Superior temporal gyrus (tissue), 1 donor: Measurements from ENCODE around the gene TSPAN4.
A peak's percentile ranks its signal among the peaks of the same experiment; 100 is the strongest.

Source experiments
- DNase-seq: peaks from one replicate; pipeline ENCODE4 v3.0.0-alpha.2; 2016; ENCODE audit errors: extremely low spot score

Gene TSPAN4

DNA sequence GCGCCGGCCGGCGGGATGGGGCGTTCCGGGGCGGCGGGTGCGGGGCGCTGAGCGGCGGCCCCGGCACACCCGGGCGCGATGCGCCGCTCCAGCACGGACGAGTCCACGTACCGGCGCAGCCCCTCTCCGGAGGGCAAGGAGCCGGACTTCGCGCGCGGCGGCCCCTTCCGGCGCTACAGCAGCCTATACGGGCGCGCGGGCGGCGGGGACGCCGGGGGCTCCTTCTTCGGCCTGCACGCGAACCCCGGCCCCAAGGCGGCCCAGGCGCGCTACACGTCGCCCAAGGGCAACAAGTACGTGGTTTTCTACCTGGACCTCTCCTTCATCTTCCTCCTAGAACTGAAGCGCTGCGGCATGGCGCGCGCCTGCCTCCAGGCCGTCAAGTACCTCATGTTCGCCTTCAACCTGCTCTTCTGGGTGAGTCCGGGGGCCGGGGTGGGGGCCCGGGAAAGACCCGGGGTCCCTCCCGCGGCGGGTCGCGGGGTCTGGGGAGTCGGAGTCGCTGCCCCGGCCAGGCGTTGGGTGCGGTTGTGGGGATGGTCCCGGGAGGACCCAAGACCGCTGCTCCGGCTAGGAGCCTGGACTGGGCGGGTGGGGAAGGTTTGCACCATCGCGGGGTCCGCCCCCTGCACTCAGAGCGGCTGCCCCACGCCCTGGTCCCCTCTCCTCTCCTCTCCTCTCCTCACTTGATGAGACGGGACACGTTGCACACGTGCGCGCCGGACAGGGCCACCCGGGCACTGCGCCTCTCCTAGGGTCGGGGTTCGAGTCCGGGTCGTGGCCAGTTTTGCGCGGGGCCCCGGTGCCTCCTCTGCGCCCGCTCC, 7.5 kb downstream of the TSPAN4 start:
- DNase-seq = no peak

DNA sequence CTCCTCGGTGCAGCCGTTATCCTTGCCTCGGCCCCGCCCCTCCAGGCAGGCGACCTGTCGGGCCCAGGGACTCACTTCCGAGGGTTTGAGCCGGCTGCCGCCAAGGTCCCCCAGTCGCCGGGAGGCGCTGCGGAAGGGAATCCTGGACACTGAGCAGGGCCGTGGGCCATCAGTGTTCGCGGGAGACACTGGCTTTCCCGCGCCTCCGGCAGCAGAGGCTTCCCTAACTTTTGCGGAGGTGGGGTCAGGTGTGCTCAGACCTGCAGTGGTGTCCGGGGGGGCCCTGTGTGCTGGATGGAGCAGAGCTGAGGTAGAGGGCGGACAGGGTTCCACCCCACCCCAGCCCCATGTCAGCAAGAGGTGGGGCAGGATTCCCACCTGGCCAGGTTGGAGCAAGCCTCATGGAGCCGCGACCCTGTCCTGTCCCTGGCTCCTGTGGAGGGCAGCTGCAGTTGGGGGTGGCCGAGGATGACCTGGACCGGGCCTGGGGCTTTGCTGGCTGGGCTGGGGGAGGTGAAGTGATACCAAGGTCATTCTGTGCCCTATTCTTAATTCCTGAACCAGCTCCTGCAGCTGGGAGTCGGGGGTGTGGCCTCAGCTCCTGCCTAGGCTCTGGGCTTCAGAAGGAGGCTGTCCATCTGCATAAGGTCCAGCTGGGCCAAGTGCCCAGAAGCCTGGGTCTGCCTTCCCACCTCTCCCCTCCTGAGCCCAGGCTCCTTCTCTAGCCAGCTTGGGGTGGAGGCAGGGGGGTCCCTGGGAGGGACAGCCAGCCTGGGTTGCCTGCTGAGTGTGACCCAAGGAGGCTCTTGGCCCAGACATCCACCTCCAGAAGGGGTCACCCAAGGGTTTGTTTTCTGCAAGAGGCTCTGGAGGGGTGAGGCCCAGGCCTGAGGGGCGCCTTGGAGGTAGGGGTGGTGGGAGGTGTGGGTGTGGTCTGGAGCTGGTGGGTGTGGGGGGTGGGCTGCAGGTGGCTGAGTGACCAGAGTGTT, 8.4 kb downstream of the TSPAN4 start:
- no peak for DNase-seq

DNA sequence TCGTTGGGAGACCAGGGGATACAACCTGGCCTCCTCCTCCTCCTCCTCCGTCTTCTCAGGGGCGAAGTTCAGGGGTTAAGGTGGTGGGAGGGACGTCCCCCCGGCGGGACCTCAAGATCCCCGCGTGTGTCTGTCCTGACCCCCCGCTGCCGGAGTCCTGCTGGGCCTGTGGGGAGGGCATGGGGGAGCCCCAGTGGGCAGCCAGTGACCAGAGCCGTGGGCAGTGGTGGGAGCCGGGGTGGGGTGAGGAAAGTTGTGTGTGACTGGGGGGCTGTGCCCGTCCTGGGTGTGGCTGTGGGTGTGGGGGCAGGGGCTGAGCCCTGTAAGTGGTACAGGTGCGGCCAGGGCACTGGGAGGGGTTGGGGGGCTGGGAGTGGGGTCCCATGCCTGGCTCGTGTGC, 10.1 kb downstream of the TSPAN4 start:
- DNase-seq = no peak

DNA sequence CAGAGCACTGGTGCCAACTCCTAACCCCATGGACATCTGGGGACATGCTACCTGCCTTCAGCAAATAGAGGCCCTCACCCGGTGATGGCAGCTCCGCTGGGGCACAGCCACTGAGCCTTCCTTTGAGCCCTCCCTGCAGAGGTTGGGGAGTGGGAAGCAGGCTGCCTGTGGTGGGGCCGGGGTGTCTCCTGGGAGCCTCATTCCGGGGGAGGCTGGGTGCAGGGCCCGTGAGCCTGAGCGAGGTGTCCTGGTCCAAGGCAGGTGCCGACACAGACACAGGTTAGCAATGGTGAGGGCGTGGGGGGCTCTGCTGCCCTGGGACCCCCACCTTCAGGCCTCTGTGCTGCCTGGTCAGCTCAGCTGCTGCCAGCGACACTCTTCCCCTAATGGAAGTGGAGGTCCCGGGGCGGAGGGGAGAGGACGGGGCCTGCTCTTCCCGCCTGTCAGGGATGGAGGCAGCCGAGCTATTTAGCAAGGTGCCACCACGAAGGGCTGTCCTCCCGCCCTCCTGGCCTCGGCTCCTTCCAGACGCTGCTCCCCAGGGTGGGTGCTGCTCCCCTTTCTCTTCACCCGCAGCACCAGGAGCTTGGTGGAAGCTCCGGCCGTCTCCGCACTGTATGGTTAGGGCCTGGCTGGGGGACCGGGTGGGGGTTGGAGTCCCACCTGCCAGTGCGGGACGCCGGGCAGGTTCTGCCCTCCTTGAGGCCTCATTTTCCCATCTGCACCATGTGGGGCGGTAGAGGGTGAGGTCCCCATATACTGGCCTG, 11.2 kb downstream of the TSPAN4 start:
- no peak for DNase-seq

DNA sequence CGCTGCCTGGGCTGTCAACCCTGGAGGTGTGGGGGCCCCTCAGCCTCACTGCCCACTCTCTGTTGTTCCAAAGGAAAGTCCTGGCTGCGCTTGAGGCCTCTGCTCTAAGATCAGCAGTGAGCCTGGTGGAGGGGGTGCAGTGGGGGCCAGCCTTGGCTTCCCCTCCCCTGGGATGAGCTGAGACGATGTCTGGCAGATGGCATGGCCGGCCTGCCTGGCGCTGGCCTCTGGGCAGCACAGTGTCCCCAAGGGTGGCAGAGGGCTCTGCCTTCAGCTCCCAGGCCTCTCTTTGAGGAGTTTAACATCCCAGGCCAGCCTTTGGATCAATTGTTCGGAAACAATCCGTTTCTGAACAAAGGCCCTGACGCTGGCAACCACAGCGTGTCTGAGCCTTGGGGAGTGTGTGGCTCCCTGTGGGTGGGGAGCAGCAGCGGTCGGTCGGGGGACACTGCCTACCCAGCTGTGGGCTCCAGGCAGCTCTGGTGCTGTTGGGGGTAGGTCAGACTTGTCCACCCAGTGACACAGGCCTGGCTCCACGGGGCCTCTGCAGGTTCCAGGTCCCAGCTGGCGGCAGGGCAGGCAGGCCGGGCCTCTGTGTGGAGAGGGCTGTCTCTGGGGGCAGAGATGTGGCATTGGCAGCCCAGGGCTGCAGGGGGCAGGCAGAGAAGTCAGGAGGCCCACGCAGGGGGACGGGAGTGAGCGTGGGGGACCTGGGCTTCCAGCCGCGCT, 12.1 kb downstream of the TSPAN4 start:
- no peak for DNase-seq

DNA sequence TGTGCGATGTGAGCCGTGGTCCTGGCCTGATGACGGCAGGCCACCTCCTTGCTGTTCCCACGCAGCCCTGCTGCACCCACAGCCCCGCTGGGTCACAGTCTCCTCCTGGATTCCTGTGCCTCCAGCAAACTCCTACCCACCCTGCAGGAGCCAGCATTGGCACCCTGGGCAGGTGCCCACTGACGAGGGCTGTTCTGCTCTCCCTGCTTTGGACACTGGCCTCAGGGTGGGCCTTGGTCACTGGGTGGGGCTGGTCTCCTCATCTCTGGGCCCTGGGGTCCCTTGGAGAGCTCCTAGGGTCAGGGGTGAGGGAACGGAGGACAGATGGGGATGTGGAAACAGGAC, 12.7 kb downstream of the TSPAN4 start:
- DNase-seq = no peak

DNA sequence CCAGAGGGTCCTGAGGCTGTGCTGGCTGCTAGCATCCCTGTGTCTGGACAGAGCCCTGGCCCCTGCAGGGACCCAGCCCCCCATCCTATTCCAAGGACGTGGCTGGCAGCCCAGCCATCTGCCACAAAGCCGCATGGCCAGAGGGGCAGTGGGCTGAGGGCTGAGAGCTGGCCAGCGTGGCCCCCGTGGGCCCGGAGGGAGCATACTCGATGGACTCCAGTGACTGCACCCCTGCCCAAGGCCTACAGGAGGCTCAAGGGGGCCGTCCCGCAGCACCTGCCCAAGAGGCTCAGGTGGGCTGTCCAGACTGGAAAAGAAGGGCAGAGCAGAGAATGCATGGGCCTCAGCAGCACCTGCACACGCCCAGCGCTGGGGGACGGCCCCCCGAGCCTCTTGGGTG, 13.1 kb downstream of the TSPAN4 start:
- no peak for DNase-seq

DNA sequence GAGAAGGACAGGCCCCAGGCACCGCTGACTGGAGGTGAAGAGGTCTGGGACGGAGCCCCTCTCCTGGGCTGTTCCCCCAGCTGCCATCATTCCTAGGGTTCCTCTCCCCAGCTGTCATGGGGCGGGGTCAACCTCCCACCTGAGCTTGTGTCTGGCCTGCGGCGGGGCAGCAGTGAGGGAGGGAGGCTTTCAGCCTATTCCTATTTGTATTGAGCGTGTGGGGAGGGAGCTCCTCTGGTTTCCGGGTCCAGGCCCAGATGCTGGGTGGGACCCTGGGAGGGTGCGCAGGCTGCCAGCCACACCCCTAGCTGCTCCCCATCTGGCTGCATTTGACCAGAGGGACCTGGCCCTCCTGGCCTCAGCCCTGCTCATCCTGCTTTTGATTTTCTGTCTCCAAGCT, 13.7 kb downstream of the TSPAN4 start:
- DNase-seq = no peak

DNA sequence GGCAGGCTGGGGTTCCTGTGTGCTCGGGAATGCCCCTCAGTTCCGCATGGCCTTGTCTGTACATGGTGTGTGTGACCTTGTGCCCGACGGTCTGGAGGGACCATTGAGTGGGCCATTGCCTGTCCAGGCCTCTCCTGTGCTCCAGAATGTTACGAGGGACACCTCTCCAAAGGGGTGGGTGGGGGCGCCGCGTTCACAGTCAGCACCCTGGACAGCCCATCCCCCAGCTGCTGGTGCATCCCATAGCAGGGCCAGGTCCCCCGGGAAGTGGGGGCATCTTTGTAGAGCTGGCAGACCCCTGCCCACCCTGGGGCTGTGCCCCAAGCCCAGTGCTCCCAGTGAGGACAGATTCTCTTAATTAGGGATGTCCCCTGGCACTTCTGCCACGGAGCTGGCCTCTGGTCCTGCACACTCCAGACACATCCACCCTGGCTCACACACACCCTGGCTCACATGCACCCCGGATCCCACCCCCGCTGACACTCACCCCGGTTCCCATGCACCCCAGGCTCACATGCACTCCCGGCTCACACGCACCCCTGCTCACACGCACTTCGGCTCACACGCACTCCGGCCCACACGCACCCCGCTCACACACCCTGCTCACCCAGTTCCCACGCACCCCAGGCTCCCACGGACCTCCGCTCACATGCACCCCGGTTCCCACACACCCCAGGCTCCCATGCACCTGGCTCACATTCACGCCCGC, 15.6 kb downstream of the TSPAN4 start:
- DNase-seq = no peak

DNA sequence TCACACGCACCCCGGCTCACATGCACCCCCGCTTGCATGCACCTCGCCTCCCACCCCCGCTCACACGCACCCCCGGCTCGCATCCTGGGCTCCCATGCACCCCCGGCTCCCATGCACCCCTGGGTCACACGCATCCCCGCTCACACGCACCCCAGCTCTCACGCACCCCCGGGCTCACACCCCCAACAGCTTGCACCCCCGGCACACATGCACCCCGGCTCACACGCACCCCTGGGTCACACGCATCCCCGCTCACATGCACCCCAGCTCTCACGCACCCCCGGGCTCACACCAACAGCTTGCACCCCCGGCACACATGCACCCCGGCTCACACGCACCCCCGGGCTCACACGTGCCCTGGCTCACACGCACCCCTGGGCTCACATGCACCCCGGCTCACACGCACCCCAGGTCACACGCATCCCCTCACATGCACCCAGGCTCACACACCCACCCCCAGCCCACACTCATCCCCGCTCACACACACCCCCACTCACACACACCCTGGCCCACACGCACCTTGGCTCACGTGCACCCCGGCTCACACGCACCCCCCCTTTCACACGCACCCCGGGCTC, 16.2 kb downstream of the TSPAN4 start:
- DNase-seq = no peak

DNA sequence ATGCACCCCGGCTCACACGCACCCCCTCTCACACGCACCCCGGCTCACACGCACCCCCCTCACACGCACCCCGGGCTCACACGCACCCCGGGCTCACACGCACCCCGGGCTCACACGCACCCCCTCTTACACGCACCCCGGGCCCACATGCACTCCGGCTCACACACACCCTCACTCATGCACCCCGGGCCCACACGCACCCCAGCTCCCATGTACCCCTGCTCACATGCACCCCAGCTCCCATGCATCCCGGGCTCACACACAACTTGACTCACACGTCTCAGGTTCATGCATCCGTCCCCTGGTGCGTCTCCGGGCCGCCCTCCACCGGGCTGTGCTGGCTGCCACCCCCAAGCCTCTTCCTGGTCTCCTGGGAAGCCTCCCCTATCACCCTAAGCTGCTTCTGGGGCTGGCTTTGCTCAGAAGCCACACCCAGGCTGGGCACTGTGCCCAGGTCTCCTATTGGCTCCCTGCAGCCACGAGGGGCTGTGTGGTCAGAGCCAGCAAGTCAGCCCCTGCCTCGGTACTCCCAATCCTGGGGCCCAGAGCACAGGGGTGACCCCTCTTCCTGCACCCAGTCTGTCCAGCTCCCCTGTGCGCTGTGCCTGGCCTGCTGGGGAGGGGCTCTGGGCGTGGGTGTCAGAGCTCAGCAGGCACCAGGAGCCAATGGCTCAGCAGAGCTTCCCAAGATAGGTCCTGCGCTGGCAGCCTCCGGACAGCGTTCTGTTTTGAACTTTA, 16.9 kb downstream of the TSPAN4 start:
- peak; percentile 79 for DNase-seq

DNA sequence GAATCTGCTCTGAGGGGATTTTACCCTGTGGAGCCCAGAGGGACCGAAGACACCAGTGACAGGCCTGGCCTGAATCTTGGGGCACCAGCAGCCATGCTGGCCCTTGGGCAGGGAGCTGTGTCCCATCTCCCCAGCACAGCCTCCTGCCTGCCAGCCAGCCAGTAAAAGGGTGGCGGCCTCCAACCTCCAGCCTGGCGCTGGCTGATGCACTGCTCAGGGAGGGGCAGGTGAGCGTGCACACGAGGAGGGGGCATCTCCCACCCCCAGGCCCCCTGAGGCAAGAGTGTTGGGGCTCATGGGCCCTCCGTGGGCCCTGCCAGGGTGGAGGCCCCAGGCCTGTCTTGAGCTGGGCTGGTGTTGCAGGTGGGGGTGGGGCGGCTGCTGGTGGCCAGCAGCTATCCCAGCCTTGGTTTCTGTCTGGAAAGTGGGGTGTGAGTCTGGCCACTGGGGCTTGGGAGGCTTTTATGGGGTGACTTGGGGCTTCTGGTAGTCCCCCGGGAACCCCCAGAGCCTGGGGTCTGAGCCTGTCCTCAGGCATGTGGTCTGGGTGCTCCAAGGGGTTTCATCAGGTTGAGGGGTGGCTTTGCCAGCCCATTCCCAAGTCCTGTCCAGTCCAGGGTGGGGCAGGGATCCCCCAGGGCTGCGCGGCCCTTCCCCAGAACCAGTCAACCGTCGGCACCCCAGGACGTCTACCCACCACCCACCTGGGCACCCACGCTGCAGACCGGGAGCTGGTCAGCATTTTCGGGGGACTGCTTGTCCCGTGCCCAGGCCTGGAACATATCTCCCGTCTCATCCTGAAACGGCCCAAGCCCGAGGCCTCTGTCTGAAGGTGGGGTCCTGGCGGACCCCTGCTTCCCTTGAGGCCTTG, 17.8 kb downstream of the TSPAN4 start:
- DNase-seq = no peak

DNA sequence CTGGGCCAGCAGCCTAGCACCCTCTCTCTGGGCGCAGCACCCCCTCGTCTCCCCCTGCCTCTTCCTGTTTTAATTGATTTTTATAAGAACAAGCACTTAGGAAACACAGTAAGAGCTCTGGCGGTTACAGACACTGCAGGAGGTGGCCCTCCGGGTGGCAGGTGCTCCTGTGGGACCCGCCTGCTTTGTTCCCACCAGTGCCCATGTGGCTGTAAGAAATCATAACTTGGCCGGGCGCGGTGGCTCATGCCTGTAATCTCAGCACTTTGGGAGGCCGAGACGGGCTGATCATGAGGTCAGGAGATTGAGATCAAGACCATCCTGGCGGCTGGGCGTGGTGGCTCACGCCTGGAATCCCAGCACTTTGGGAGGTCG, 18.4 kb downstream of the TSPAN4 start:
- no peak for DNase-seq

DNA sequence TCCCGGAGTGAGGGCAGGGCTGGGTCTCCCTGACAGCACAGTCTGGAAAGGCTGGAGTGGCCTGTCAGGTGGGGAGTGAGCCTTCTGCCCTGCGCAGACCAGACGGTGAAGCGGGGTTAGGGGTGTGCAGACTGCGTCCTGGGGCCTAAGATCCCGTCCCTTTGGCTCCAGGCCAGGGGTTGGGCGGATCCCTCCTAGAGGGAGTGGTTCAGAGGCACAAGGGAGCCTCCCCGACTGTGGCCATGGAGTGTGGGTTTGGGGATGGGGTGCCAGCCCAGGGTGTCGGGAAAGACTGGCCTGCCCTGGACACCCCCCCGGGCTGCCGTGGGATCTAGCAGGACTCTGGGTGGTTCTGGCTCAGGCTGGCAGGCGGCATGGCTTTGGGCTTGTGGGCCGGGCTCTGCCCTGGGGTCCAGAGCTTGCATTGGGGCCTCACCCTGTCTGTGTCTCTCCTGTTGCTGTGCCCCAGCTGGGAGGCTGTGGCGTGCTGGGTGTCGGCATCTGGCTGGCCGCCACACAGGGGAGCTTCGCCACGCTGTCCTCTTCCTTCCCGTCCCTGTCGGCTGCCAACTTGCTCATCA, 19.5 kb downstream of the TSPAN4 start:
- no peak for DNase-seq

DNA sequence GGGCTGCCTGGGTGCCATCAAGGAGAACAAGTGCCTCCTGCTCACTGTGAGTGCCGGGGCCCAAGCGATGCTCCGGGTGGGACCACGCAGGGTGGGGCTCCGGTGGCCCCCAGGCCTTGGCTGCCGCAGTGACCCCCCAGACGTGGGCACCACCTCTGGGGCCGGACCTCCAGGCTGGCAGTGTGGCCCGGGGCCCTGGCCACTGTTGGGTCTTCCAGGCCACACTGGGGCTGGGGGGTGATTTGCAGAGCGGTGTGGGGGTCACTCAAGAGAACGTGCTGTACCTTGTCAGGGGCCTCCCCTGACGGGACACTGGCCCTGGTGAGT, 20.0 kb downstream of the TSPAN4 start:
- DNase-seq = no peak

DNA sequence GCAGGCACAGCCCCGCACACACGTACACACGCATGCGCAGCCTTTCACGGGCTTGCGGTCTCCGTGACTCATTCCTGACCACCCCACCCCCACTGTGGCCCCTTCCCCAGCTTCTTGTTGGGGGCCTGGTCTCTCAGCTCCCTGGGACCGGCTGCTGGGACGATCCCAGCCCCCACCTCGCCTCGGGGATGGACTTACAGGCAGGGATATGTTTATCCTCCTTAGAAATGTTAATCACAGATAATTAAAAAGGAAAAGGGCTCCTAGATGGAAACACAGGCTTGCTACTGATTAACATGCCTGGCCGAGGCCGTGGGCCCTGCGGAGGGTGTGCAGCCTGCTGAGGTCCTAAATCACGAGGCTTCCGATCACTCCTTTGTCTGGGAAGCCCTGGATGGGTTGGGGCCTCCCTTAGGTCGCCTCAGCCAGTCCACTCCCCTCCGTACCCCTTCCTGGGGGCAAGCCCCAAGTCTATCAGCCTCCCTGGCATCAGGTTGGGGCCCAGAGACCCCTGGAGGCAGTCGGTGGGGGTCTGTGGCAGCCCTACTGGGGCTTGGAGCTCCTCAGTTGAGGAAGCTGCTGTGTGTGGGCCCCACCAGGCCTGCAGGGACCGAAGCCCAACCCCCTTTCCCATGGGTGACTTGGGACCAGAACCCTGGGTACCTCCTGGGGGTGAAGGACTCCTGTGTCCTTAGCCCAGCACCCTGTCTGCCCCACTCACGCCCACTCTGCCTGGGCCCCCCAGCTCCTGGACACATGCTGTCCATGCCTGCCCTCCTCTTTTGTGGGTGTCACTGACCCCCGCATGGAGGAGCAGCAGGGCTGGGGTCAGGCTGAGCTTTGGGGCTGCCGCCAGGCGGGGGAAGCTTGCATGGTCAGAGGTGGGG, 20.6 kb downstream of the TSPAN4 start:
- no peak for DNase-seq
